CD4-positive, CD25-positive, alpha-beta regulatory T cell (primary cell): ENCODE measurements around the gene KCNC1. TPM values are rescaled to one million over a fixed set of nuclear protein-coding genes. Genes with fewer than 3 reads are reported as not detected.

Experiments
- ATAC-seq, 2 donors: fragments of 150-1000 bp; cut with Tn5 transposase; one replicate each; pipeline ENCODE4 v1.10.0; 2021; ENCODE audit warnings: low read depth in 2 of 2, moderate number of reproducible peaks in 2 of 2, moderate library complexity in 1 of 2
- DNase-seq, 3 donors: peaks; one replicate each; pipeline versions ENCODE4 v3.0.0 to v3.0.0-alpha.2; 2012 to 2022; ENCODE audit warnings: mixed read lengths in 1 of 3
- H3K27ac ChIP-seq: one replicate; pipeline ENCODE4 v1.7.0; 2013; ENCODE audit warnings: mild to moderate bottlenecking, low read length; ENCODE audit not compliant: insufficient read depth, poor library complexity, severe bottlenecking
- H3K27me3 ChIP-seq: one replicate; pipeline ENCODE4 v1.7.0; 2013; ENCODE audit warnings: low read length; ENCODE audit not compliant: control insufficient read depth, insufficient read depth
- H3K36me3 ChIP-seq: one replicate; pipeline ENCODE4 v1.7.0; 2013; ENCODE audit warnings: mild to moderate bottlenecking, low read length, moderate library complexity; ENCODE audit not compliant: control insufficient read depth, insufficient read depth
- H3K4me1 ChIP-seq: 2 replicates; pipeline ENCODE4 v1.7.0; 2013; ENCODE audit warnings: mild to moderate bottlenecking, low read length; ENCODE audit not compliant: insufficient read depth, control insufficient read depth, poor library complexity, severe bottlenecking
- H3K4me3 ChIP-seq: one replicate; pipeline ENCODE4 v1.7.0; 2013; ENCODE audit warnings: low read depth, mild to moderate bottlenecking, low read length, moderate library complexity
- H3K9me3 ChIP-seq, 2 experiments: 1 replicate in 1 of 2; 2 replicates in 1 of 2; pipeline ENCODE4 v1.7.0; 2013; ENCODE audit warnings: low read length in 2 of 2, mild to moderate bottlenecking in 1 of 2, moderate library complexity in 1 of 2; ENCODE audit not compliant: control insufficient read depth in 2 of 2
- H3K27ac Mint-ChIP-seq, 3 donors: one replicate each; pipeline ENCODE4 v1.8.0; 2020 to 2022; ENCODE audit warnings: mild to moderate bottlenecking in 3 of 3, mixed read lengths in 3 of 3, moderate library complexity in 2 of 3
- H3K27me3 Mint-ChIP-seq: one replicate; pipeline ENCODE4 v1.8.0; 2022; ENCODE audit warnings: mild to moderate bottlenecking, mixed read lengths
- H3K36me3 Mint-ChIP-seq: one replicate; pipeline ENCODE4 v1.8.0; 2020; ENCODE audit warnings: mixed read lengths
- H3K4me1 Mint-ChIP-seq, 4 donors: one replicate each; pipeline ENCODE4 v1.8.0; 2020 to 2022; ENCODE audit warnings: mixed read lengths in 4 of 4, mild to moderate bottlenecking in 1 of 4
- H3K4me3 Mint-ChIP-seq, 4 donors: one replicate each; pipeline ENCODE4 v1.8.0; 2020 to 2022; ENCODE audit warnings: mild to moderate bottlenecking in 4 of 4, mixed read lengths in 4 of 4, moderate library complexity in 3 of 4
- H3K9me3 Mint-ChIP-seq, 7 donors: one replicate each; pipeline ENCODE4 v1.8.0; 2020 to 2022; ENCODE audit warnings: mixed read lengths in 7 of 7, mild to moderate bottlenecking in 3 of 7, moderate library complexity in 2 of 7
- polyA plus RNA-seq, 4 donors: library from polyadenylated mRNA; unstranded; fragments of 300-500 nt; fragmentation: Illumina TruSeq; gene quantifications; one replicate each; pipeline ENCODE4 v1.2.3, GENCODE V29; 2021
- total RNA-seq: library from RNA; stranded (reverse); gene quantifications from one replicate; pipeline ENCODE4 v1.2.3, GENCODE V29; 2022

KCNC1 gene
- total and polyA plus RNA-seq, 5 donors from 2014 or later, result 0.22 to 1.2 (median 0.47) TPM; not detected in 2

- H3K9me3 Mint-ChIP-seq, result no peaks in the 10 kb centered on the region
- no peak overlapping the region for H3K4me3 Mint-ChIP-seq
- H3K9me3 ChIP-seq, result no peaks in the 10 kb centered on the region
- H3K36me3 Mint-ChIP-seq, result no peaks in the 10 kb centered on the region
- H3K27me3 ChIP-seq, result no peaks in the 10 kb centered on the region
- no peaks in the 10 kb centered on the region for H3K4me1 Mint-ChIP-seq
- H3K4me1 ChIP-seq, result no peaks in the 10 kb centered on the region
- ATAC-seq (no peak), DNase-seq (no peak)
- H3K27ac Mint-ChIP-seq, result no peak overlapping the region
- no peak overlapping the region for H3K27ac ChIP-seq
- no peaks in the 10 kb centered on the region for H3K36me3 ChIP-seq
- no peak overlapping the region for H3K4me3 ChIP-seq
- no peaks in the 10 kb centered on the region for H3K27me3 Mint-ChIP-seq
Observed at GRCh38 chr11:17765356-17766072, 30.9 kb downstream of the KCNC1 start.

GRCh38 chr11:17766073-17766359, 31.4 kb downstream of the KCNC1 start:
- H3K36me3 Mint-ChIP-seq, result no peaks in the 10 kb centered on the region

GRCh38 chr11:17766590-17766989, 32.0 kb downstream of the KCNC1 start:
- Mint-ChIP-seq H3K4me3 (no peak overlapping the region), H3K36me3 (no peaks in the 10 kb centered on the region), H3K4me1 (no peaks in the 10 kb centered on the region), H3K9me3 (no peaks in the 10 kb centered on the region), H3K27ac (no peak overlapping the region), H3K27me3 (no peaks in the 10 kb centered on the region)
- ATAC-seq (no peak), DNase-seq (no peak)
- Histone ChIP-seq H3K27ac (no peak overlapping the region), H3K4me1 (no peaks in the 10 kb centered on the region), H3K36me3 (no peaks in the 10 kb centered on the region), H3K9me3 (no peaks in the 10 kb centered on the region), H3K27me3 (no peaks in the 10 kb centered on the region), H3K4me3 (no peak overlapping the region)

More at GRCh38 chr11:17766073-17766359, 31.4 kb downstream of the KCNC1 start:
- no peaks in the 10 kb centered on the region for H3K4me1 ChIP-seq
- H3K27ac ChIP-seq, result no peak overlapping the region
- no peaks in the 10 kb centered on the region for H3K36me3 ChIP-seq
- Mint-ChIP-seq H3K4me1 (no peaks in the 10 kb centered on the region), H3K27me3 (no peaks in the 10 kb centered on the region), H3K9me3 (no peaks in the 10 kb centered on the region), H3K4me3 (no peak overlapping the region), H3K27ac (no peak overlapping the region)
- ATAC-seq (no peak), DNase-seq (no peak)
- no peak overlapping the region for H3K4me3 ChIP-seq
- no peaks in the 10 kb centered on the region for H3K9me3 ChIP-seq
- H3K27me3 ChIP-seq, result no peaks in the 10 kb centered on the region

GRCh38 chr11:17767301-17767885, 32.8 kb downstream of the KCNC1 start:
- no peaks in the 10 kb centered on the region for H3K9me3 ChIP-seq
- no peaks in the 10 kb centered on the region for H3K27me3 ChIP-seq
- no peak overlapping the region for H3K4me3 ChIP-seq
- ATAC-seq, result no peak
- Mint-ChIP-seq H3K27me3 (no peaks in the 10 kb centered on the region), H3K4me3 (no peak overlapping the region), H3K4me1 (no peaks in the 10 kb centered on the region), H3K9me3 (no peaks in the 10 kb centered on the region), H3K36me3 (no peaks in the 10 kb centered on the region), H3K27ac (no peak overlapping the region)
- H3K27ac ChIP-seq, result no peak overlapping the region
- no peak for DNase-seq
- H3K4me1 ChIP-seq, result no peaks in the 10 kb centered on the region
- H3K36me3 ChIP-seq, result no peaks in the 10 kb centered on the region

- no peaks in the 10 kb centered on the region for H3K36me3 Mint-ChIP-seq
- no peaks in the 10 kb centered on the region for H3K9me3 Mint-ChIP-seq
- H3K4me1 Mint-ChIP-seq, result no peaks in the 10 kb centered on the region
- H3K36me3 ChIP-seq, result no peaks in the 10 kb centered on the region
- no peaks in the 10 kb centered on the region for H3K9me3 ChIP-seq
- H3K4me3 Mint-ChIP-seq, result no peak overlapping the region
- no peak for ATAC-seq
- H3K27me3 Mint-ChIP-seq, result no peaks in the 10 kb centered on the region
- H3K27me3 ChIP-seq, result no peaks in the 10 kb centered on the region
- no peak overlapping the region for H3K27ac Mint-ChIP-seq
- no peaks in the 10 kb centered on the region for H3K4me1 ChIP-seq
- H3K27ac ChIP-seq, result no peak overlapping the region
- DNase-seq, result no peak
- no peak overlapping the region for H3K4me3 ChIP-seq
Observed at GRCh38 chr11:17767914-17768313, 33.3 kb downstream of the KCNC1 start.

GRCh38 chr11:17768547-17768946, 34.0 kb downstream of the KCNC1 start:
- Histone ChIP-seq H3K4me1 (no peaks in the 10 kb centered on the region), H3K27ac (no peak overlapping the region), H3K27me3 (no peaks in the 10 kb centered on the region), H3K9me3 (no peaks in the 10 kb centered on the region), H3K4me3 (no peak overlapping the region), H3K36me3 (no peaks in the 10 kb centered on the region)
- no peaks in the 10 kb centered on the region for H3K4me1 Mint-ChIP-seq
- H3K27me3 Mint-ChIP-seq, result no peaks in the 10 kb centered on the region
- H3K4me3 Mint-ChIP-seq, result no peak overlapping the region
- no peaks in the 10 kb centered on the region for H3K9me3 Mint-ChIP-seq
- H3K36me3 Mint-ChIP-seq, result no peaks in the 10 kb centered on the region
- DNase-seq, result no peak
- no peak overlapping the region for H3K27ac Mint-ChIP-seq
- ATAC-seq, result no peak

GRCh38 chr11:17769218-17769617, 34.6 kb downstream of the KCNC1 start:
- no peak for DNase-seq
- no peaks in the 10 kb centered on the region for H3K36me3 ChIP-seq
- H3K4me3 Mint-ChIP-seq, result no peak overlapping the region

GRCh38 chr11:17770048-17770652, 35.6 kb downstream of the KCNC1 start:
- Histone ChIP-seq H3K9me3 (no peaks in the 10 kb centered on the region), H3K4me1 (no peaks in the 10 kb centered on the region), H3K36me3 (no peaks in the 10 kb centered on the region), H3K27ac (no peak overlapping the region), H3K27me3 (no peaks in the 10 kb centered on the region), H3K4me3 (no peak overlapping the region)
- Mint-ChIP-seq H3K4me1 (peaks cover 0 to 2% (median 0%) of the 10 kb centered on the region in 4 donors), H3K27me3 (no peaks in the 10 kb centered on the region), H3K27ac (no peak overlapping the region), H3K4me3 (no peak overlapping the region), H3K36me3 (no peaks in the 10 kb centered on the region), H3K9me3 (no peaks in the 10 kb centered on the region)
- ATAC-seq (no peak), DNase-seq (no peak)

More at GRCh38 chr11:17769218-17769617, 34.6 kb downstream of the KCNC1 start:
- peak overlapping the region in 1 of 3 donors; percentile 56 for H3K27ac Mint-ChIP-seq
- H3K27ac ChIP-seq, result no peak overlapping the region
- H3K27me3 ChIP-seq, result no peaks in the 10 kb centered on the region
- no peaks in the 10 kb centered on the region for H3K27me3 Mint-ChIP-seq
- H3K36me3 Mint-ChIP-seq, result no peaks in the 10 kb centered on the region
- no peak overlapping the region for H3K4me3 ChIP-seq
- no peaks in the 10 kb centered on the region for H3K4me1 ChIP-seq
- H3K9me3 ChIP-seq, result no peaks in the 10 kb centered on the region
- ATAC-seq, result no peak
- no peaks in the 10 kb centered on the region for H3K4me1 Mint-ChIP-seq
- H3K9me3 Mint-ChIP-seq, result no peaks in the 10 kb centered on the region
